HepG2 (cell line): ENCODE measurements around the gene CLEC18B. TPM values are rescaled to one million over a fixed set of nuclear protein-coding genes. Genes with fewer than 3 reads are reported as not detected.

Source experiments
- ATAC-seq: fragments of 200-7000 bp; cut with Tn5 transposase; 3 replicates; pipeline ENCODE4 v1.9.1; 2020; ENCODE audit warnings: mild to moderate bottlenecking, moderate library complexity
- BruUV-seq: library from RNA; stranded (reverse); fragments of 400-500 nt; replicated peaks from 2 replicates; lab custom pipeline; 2021; lab: Mats Ljungman, UMichigan
- CTCF ChIA-PET: fragments of 300-600 bp; formaldehyde crosslinking; extraction: SDS; loops from one replicate; lab custom pipeline; 2021; ENCODE audit warnings: low total read pairs, inconsistent platforms, low intra/inter-chr PET ratio; lab: Yijun Ruan, JAX
- POLR2A ChIA-PET: fragments of 350-600 bp; sonication (Branson Sonifier 250); formaldehyde crosslinking; loops from one replicate; lab custom pipeline; 2020; ENCODE audit warnings: antibody characterized with exemption, inconsistent platforms; lab: Yijun Ruan, JAX
- DNase-seq: peaks from one replicate; pipeline ENCODE4 v3.0.0-alpha.2; 2015; ENCODE audit warnings: low spot score
- FAIRE-seq: peaks from 3 replicates; lab custom pipeline; 2011; peaks lifted over from hg19 to GRCh38; lab: Jason Lieb, UNC
- H2AFZ ChIP-seq: one replicate; pipeline ENCODE4 v1.6.1; 2011; ENCODE audit warnings: low read length, inconsistent platforms
- H3K27ac ChIP-seq: fragments of 300-600 bp; 3 replicates; pipeline ENCODE4 v1.8.0; 2011; ENCODE audit warnings: mixed run types, mild to moderate bottlenecking, mixed read lengths, low read length, inconsistent platforms; ENCODE audit not compliant: insufficient read depth; ENCODE audit errors: extremely low read length
- H3K27me3 ChIP-seq, 2 experiments: fragments of 200-600 bp in 1 of 2; 2 replicates in 1 of 2; 3 replicates in 1 of 2; pipeline versions ENCODE4 v1.6.0 to v1.8.0; 2011; ENCODE audit warnings: low read length in 2 of 2, mild to moderate bottlenecking in 2 of 2, moderate library complexity in 2 of 2, inconsistent platforms in 1 of 2; ENCODE audit not compliant: insufficient read depth in 2 of 2, control insufficient read depth in 1 of 2
- H3K36me3 ChIP-seq, 2 experiments: fragments of 200-600 bp in 1 of 2; replicated peaks in 1 of 2; 2 replicates in 1 of 2; 3 replicates in 1 of 2; pipeline versions ENCODE4 v1.5.1 to v1.8.0; 2011; ENCODE audit warnings: low read length in 2 of 2, inconsistent platforms in 1 of 2; ENCODE audit not compliant: insufficient read depth in 2 of 2, control insufficient read depth in 1 of 2
- H3K4me1 ChIP-seq: 2 replicates; pipeline ENCODE4 v1.5.1; 2012; ENCODE audit warnings: low read length, inconsistent platforms; ENCODE audit not compliant: insufficient read depth
- H3K4me2 ChIP-seq: 2 replicates; pipeline ENCODE4 v1.6.0; 2011; ENCODE audit warnings: low read depth, low read length, inconsistent platforms
- H3K4me3 ChIP-seq, 3 experiments: fragments of 200-600 bp in 1 of 3; sonication (generic), shearing (Covaris generic) in 1 of 3; replicated peaks in 1 of 3; 2 replicates each; pipeline ENCODE4 v1.5.1; 2011 to 2016; ENCODE audit warnings: low read length in 3 of 3, inconsistent platforms in 2 of 3, low read depth in 2 of 3, mild to moderate bottlenecking in 2 of 3, control low read depth in 1 of 3, mixed read lengths in 1 of 3; ENCODE audit not compliant: insufficient read depth in 1 of 3
- H3K79me2 ChIP-seq: one replicate; pipeline ENCODE4 v1.6.1; 2011; ENCODE audit warnings: low read length, inconsistent platforms; ENCODE audit not compliant: insufficient read depth
- H3K9ac ChIP-seq: 2 replicates; pipeline ENCODE4 v1.6.0; 2011; ENCODE audit warnings: mild to moderate bottlenecking, low read depth, low read length, inconsistent platforms; ENCODE audit not compliant: insufficient read depth
- H3K9me3 ChIP-seq: 2 replicates; pipeline ENCODE4 v1.5.1; 2012; ENCODE audit warnings: mild to moderate bottlenecking, low read length
- H4K20me1 ChIP-seq: 2 replicates; pipeline ENCODE4 v1.6.0; 2011; ENCODE audit warnings: inconsistent platforms, mild to moderate bottlenecking, low read length, moderate library complexity; ENCODE audit not compliant: insufficient read depth
- KDM1A ChIP-seq: IDR thresholded peaks from 2 replicates; pipeline ENCODE4 v1.6.1; 2016; ENCODE audit warnings: missing compliant biosample characterization
- NFE2 ChIP-seq: sonication (generic); formaldehyde crosslinking; IDR thresholded peaks from 2 replicates; pipeline ENCODE4 v1.4.0; 2020; ENCODE audit warnings: missing genetic modification reagents
- SOX13 ChIP-seq, 3 experiments: fragments of 450-650 bp in 1 of 3; sonication (generic) in 1 of 3; formaldehyde crosslinking in 1 of 3; IDR thresholded peaks in 2 of 3; conservative IDR thresholded peaks in 1 of 3; 2 replicates each; pipeline versions ENCODE4 v1.5.0 to v1.6.1; 2016 to 2020; ENCODE audit warnings: antibody characterized with exemption in 1 of 3, mild to moderate bottlenecking in 1 of 3, missing compliant biosample characterization in 1 of 3, missing genetic modification reagents in 1 of 3, moderate library complexity in 1 of 3
- SP4 ChIP-seq: sonication (generic); formaldehyde crosslinking; IDR thresholded peaks from 2 replicates; pipeline ENCODE4 v1.8.1; 2023; ENCODE audit warnings: mild to moderate bottlenecking, missing genetic modification reagents
- SPEN ChIP-seq: sonication (generic); formaldehyde crosslinking; IDR thresholded peaks from 2 replicates; pipeline ENCODE4 v1.5.1; 2020; ENCODE audit warnings: low read depth, mild to moderate bottlenecking, missing genetic modification reagents
- TAF15 ChIP-seq: fragments of 200-400 bp; formaldehyde crosslinking; IDR thresholded peaks from one replicate; pipeline ENCODE4 v1.6.1; 2018; ENCODE audit warnings: mild to moderate bottlenecking, low read depth, low read length; ENCODE audit not compliant: poor library complexity, severe bottlenecking
- WGBS: methylation state at CpG from one replicate; pipeline ENCODE4 v1.1.6; 2017; ENCODE audit warnings: low lambda C conversion rate; 5-methylcytosine and 5-hydroxymethylcytosine counted together
- in situ Hi-C: cut with HindIII; loops from 2 replicates; pipeline ENCODE4 v1.10.0; 2017; ENCODE audit warnings: low pct_unique_long_range_greater_than_20kb; ENCODE audit not compliant: extremely low pct_ligation_motif_present
- intact Hi-C: fragments of 100-400 bp; cut with micrococcal nuclease; formaldehyde crosslinking; loops from one replicate; pipeline ENCODE4 v1.10.0; 2022; ENCODE audit not compliant: unreplicated experiment
- polyA plus RNA-seq, 8 experiments: library from polyadenylated mRNA; depleted of rRNA in 3 of 8; stranded (reverse) in 7 of 8; unstranded in 1 of 8; fragments of >200 nt; fragmentation: Illumina TruSeq in 4 of 8; extraction: Trizol in 4 of 8; gene quantifications; 2 replicates each; pipeline versions ENCODE4 v1.2.1 to v1.2.3, GENCODE V29; 2011 to 2016; ENCODE audit warnings: low read depth in 4 of 8, missing spikeins in 1 of 8, mixed read lengths in 1 of 8; ENCODE audit not compliant: insufficient read depth in 1 of 8
- total RNA-seq, 5 experiments: library from RNA; depleted of rRNA; stranded (reverse); fragments of >200 nt; fragmentation: Illumina TruSeq; extraction: Trizol; gene quantifications; 2 replicates each; pipeline ENCODE4 v1.2.3, GENCODE V29; 2016; ENCODE audit warnings: low read depth in 1 of 5
- TF ChIP-seq, protein P1 (sequence below): IDR thresholded peaks from 2 replicates; pipeline ENCODE4 v1.6.1; 2016; ENCODE audit warnings: missing compliant biosample characterization, missing genetic modification reagents, borderline replicate concordance
- TF ChIP-seq, protein P2 (sequence below): sonication (generic); formaldehyde crosslinking; IDR thresholded peaks from 2 replicates; pipeline ENCODE4 v1.8.1; 2023; ENCODE audit warnings: missing genetic modification reagents, mild to moderate bottlenecking, borderline replicate concordance
- TF ChIP-seq, protein P3 (sequence below): sonication (generic); formaldehyde crosslinking; IDR thresholded peaks from 2 replicates; pipeline ENCODE4 v1.4.0; 2020; ENCODE audit warnings: missing genetic modification reagents
- TF ChIP-seq, protein P4 (sequence below): sonication (generic); formaldehyde crosslinking; IDR thresholded peaks from 2 replicates; pipeline ENCODE4 v1.4.0; 2020; ENCODE audit warnings: missing genetic modification reagents, low read depth, mild to moderate bottlenecking, borderline replicate concordance
- TF ChIP-seq, protein P5 (sequence below), 2 experiments: fragments of 450-650 bp in 1 of 2; sonication (generic) in 1 of 2; formaldehyde crosslinking; IDR thresholded peaks; 2 replicates each; pipeline versions ENCODE4 v1.5.0 to v1.8.0; 2020 to 2022; ENCODE audit warnings: mild to moderate bottlenecking in 1 of 2, missing genetic modification reagents in 1 of 2
- TF ChIP-seq, protein P6 (sequence below): sonication (generic); formaldehyde crosslinking; IDR thresholded peaks from 2 replicates; pipeline ENCODE4 v1.4.0; 2020; ENCODE audit warnings: mild to moderate bottlenecking, missing genetic modification reagents

Gene CLEC18B
- total and polyA plus RNA-seq, 2 of the 13 experiments (the other 11 are each of a cell fraction or from before 2014, with no cell fraction given), result 0.31 to 1.1 TPM

DNA sequence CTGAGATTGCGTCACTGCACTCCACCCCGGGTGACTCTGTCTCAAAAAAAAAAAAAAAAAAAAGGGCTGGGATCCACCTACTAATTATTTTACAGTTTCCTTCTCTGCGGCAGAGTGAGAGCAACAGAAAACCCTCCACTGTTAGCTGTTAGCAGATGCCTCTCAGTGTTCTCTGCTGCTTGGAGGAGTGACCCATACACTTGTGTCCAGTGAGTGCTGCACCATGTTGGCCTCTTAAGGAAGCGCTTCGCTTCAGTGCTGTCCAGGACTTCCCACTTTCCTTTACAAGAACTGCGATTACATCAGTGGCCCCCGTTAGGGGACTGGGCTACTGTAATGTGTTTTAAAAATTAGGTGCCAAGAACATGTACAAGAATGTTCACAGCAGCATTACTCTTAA lies 18.4 kb upstream of the CLEC18B start:
- ChIA-PET POLR2A (no interaction called here), CTCF (no interaction called here)
- FAIRE-seq (no peak), DNase-seq (no peak), ATAC-seq (no peak)
- Histone ChIP-seq H3K36me3 (no peaks in the 10 kb centered on the region; a peak in 1 of 5 replicates), H3K9ac (no peak overlapping the region), H4K20me1 (no peaks in the 10 kb centered on the region), H3K9me3 (no peaks in the 10 kb centered on the region), H2AFZ (no peak overlapping the region), H3K27ac (no peak overlapping the region), H3K4me3 (no peak overlapping the region), H3K4me1 (no peaks in the 10 kb centered on the region), H3K4me2 (no peak overlapping the region), H3K27me3 (no peaks in the 10 kb centered on the region), H3K79me2 (no peaks in the 10 kb centered on the region)
- 86% methylated on average over 7 of the region's 7 CpGs for WGBS
- intact Hi-C loops, result loop anchor here (10.0 kb wide), 1 partner anchor 65 kb away; the partner anchor contains the start of gene NPIPB15
- in situ Hi-C loops, result no loop called here
- BruUV-seq, result no TSS peak
- TF ChIP-seq TAF15 (no peak), NFE2 (CRISPR knock-in tag) (no peak), SOX13 (IDR thresholded peaks at IDR 0.05) (no peak), SOX13 (CRISPR knock-in tag; conservative IDR thresholded peaks at IDR 0.05 in 1 of 2, IDR thresholded peaks at IDR 0.05 in 1 of 2) (no peak), SP4 (CRISPR knock-in tag) (no peak), SPEN (CRISPR knock-in tag) (no peak), KDM1A (CRISPR knock-in tag) (no peak)
- TF ChIP-seq, protein P1, sequence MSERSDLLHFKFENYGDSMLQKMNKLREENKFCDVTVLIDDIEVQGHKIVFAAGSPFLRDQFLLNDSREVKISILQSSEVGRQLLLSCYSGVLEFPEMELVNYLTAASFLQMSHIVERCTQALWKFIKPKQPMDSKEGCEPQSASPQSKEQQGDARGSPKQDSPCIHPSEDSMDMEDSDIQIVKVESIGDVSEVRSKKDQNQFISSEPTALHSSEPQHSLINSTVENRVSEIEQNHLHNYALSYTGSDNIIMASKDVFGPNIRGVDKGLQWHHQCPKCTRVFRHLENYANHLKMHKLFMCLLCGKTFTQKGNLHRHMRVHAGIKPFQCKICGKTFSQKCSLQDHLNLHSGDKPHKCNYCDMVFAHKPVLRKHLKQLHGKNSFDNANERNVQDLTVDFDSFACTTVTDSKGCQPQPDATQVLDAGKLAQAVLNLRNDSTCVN (CRISPR knock-in tag), result no peak
- TF ChIP-seq, protein P2, sequence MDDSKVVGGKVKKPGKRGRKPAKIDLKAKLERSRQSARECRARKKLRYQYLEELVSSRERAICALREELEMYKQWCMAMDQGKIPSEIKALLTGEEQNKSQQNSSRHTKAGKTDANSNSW (CRISPR knock-in tag), result no peak
- TF ChIP-seq, protein P3, sequence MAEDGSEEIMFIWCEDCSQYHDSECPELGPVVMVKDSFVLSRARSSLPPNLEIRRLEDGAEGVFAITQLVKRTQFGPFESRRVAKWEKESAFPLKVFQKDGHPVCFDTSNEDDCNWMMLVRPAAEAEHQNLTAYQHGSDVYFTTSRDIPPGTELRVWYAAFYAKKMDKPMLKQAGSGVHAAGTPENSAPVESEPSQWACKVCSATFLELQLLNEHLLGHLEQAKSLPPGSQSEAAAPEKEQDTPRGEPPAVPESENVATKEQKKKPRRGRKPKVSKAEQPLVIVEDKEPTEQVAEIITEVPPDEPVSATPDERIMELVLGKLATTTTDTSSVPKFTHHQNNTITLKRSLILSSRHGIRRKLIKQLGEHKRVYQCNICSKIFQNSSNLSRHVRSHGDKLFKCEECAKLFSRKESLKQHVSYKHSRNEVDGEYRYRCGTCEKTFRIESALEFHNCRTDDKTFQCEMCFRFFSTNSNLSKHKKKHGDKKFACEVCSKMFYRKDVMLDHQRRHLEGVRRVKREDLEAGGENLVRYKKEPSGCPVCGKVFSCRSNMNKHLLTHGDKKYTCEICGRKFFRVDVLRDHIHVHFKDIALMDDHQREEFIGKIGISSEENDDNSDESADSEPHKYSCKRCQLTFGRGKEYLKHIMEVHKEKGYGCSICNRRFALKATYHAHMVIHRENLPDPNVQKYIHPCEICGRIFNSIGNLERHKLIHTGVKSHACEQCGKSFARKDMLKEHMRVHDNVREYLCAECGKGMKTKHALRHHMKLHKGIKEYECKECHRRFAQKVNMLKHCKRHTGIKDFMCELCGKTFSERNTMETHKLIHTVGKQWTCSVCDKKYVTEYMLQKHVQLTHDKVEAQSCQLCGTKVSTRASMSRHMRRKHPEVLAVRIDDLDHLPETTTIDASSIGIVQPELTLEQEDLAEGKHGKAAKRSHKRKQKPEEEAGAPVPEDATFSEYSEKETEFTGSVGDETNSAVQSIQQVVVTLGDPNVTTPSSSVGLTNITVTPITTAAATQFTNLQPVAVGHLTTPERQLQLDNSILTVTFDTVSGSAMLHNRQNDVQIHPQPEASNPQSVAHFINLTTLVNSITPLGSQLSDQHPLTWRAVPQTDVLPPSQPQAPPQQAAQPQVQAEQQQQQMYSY (CRISPR knock-in tag), result no peak
- TF ChIP-seq, protein P4, sequence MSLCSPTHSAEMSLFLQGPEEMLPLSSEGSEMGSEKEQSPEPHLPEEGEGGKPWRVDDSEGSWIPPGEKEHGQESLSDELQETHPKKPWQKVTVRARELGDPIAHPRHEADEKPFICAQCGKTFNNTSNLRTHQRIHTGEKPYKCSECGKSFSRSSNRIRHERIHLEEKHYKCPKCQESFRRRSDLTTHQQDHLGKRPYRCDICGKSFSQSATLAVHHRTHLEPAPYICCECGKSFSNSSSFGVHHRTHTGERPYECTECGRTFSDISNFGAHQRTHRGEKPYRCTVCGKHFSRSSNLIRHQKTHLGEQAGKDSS (CRISPR knock-in tag), result no peak
- TF ChIP-seq, protein P5, sequence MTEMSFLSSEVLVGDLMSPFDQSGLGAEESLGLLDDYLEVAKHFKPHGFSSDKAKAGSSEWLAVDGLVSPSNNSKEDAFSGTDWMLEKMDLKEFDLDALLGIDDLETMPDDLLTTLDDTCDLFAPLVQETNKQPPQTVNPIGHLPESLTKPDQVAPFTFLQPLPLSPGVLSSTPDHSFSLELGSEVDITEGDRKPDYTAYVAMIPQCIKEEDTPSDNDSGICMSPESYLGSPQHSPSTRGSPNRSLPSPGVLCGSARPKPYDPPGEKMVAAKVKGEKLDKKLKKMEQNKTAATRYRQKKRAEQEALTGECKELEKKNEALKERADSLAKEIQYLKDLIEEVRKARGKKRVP (CRISPR knock-in tag; IDR thresholded peaks at IDR 0.05), result no peak
- TF ChIP-seq, protein P6, sequence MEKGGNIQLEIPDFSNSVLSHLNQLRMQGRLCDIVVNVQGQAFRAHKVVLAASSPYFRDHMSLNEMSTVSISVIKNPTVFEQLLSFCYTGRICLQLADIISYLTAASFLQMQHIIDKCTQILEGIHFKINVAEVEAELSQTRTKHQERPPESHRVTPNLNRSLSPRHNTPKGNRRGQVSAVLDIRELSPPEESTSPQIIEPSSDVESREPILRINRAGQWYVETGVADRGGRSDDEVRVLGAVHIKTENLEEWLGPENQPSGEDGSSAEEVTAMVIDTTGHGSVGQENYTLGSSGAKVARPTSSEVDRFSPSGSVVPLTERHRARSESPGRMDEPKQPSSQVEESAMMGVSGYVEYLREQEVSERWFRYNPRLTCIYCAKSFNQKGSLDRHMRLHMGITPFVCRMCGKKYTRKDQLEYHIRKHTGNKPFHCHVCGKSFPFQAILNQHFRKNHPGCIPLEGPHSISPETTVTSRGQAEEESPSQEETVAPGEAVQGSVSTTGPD, result no peak
